G401.6 (cell line): ENCODE data around the gene FRAT1.
"Not testable (repeated sequence)": the region's sequence is repeated elsewhere in the genome, so short reads cannot be mapped to it uniquely, and the experiment has no call there.

Experiments
- FAIRE-seq: peaks from 2 replicates; lab custom pipeline; 2012; peaks lifted over from hg19 to GRCh38; lab: Jason Lieb, UNC

Gene FRAT1, protein sequence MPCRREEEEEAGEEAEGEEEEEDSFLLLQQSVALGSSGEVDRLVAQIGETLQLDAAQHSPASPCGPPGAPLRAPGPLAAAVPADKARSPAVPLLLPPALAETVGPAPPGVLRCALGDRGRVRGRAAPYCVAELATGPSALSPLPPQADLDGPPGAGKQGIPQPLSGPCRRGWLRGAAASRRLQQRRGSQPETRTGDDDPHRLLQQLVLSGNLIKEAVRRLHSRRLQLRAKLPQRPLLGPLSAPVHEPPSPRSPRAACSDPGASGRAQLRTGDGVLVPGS

DNA sequence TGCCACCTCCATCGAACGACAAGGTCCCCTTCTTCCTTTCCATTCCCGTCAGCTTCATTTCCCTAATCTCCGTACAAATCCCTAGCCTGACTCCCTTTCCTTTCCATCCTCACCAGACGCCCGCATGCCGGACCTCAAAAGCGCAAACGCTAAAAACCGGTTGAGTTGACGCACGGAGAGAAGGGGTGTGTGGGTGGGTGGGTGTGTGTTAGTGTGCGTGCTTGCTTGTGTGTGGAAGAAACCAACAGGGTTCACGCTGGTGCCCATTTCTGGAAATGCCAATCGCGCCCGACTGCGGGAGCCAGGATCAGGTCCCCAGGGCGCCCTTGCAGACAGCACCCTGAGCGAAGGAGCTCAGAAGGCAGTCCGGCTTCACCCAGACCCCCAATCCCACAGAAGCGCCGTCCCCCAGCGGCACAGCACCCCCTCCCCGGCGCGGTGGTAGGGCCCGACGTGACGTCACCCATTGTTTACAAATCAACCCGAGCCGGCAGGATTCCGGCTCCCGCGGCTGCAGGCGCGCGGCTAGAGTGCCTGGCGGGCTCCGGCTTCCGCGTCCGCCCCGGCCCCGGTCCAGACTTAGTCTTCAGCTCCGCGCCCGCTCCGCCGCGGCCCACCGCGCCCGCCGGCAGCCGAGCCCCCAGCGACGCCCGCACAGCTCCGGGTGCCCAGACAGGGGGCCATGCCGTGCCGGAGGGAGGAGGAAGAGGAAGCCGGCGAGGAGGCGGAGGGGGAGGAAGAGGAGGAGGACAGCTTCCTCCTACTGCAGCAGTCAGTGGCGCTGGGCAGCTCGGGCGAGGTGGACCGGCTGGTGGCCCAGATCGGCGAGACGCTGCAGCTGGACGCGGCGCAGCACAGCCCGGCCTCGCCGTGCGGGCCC lies at the start of gene FRAT1:
Gene FRAT1 (plus strand): TSS at position 500 of the 880 bp plus-strand sequence. CDS start 183 bp downstream, at position 683.
- no peak for FAIRE-seq

DNA sequence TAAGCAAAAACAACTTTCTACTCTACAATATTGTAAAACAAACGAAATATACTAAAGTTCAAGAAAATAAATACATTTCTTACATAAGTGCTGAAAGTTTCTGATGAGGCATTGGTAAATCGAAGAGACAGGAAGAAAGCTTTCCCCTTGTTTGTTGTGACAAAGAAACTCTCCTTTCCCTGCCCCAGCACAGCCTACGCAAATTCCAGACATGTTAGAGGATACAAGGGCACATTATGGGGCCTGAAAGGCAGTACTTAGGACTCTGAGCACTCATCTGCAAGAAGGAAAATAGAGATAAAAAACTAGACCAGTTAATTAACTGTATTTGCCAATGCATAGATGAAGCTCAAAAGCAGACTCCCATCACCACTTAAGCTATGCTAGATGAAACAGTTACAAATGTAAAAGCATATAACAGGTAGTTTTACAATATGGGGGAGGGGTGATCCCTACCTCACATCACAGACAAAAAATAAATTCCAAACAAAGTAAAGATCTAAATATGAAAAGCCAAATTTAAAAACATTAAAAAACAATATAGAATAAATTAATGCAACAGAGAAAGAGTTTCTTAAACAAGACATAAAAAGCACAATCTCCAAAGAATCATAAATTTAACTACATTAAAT lies 48.4 kb upstream of the FRAT1 start:
- FAIRE-seq, result no peak

DNA sequence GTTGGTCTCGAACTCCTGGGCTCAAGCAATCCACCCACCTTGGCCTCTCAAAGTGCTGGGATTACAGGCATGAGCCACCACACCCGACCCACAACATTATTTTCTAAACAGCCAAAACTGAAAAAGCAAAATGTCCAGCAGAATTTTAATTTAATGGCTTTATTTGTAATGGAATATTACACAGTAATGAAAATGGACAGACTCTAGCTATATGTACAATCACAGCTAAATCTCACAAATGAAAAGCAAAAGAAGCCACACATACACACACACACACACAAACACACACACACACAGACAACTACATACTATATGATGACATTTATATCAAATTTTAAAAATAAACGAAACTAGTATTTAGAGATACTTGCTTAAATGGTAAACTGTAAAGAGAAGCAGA lies 45.4 kb upstream of the FRAT1 start:
- no peak for FAIRE-seq

DNA sequence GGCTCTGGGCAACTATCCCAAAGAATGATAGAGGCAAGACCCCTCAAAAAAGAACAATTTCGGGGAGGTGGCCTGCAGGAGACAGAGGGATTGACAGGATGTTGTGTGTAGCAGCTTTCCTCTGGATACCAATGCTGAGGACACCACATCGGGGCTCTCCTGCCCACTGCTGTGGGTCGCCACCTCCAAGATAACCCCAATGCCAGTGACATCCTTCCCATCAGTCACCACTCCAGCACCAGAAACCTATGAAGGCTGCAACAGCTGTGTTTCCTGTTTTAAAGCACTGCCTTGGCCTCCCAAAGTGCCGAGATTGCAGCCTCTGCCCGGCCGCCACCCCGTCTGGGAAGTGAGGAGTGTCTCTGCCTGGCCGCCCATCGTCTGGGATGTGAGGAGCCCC lies 44.2 kb upstream of the FRAT1 start:
- FAIRE-seq, result no peak

DNA sequence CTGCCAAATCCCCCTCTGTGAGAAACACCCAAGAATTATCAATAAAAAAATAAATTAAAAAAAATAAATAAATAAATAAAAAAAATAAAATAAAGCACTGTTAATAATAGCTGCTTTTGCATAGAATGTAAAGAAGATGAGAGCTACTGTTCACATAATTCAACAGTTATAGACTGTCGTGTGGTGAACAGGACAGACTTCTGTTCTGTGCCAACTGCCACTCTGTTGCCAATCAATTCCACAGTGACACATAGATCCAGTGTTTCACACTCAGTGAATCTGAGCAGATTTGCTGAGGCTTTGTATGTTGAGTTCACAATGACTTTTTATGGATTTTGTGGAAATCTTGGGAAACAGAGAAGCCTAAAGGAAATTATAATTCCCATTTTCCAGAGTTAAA lies 41.5 kb upstream of the FRAT1 start:
- FAIRE-seq, result no peak

DNA sequence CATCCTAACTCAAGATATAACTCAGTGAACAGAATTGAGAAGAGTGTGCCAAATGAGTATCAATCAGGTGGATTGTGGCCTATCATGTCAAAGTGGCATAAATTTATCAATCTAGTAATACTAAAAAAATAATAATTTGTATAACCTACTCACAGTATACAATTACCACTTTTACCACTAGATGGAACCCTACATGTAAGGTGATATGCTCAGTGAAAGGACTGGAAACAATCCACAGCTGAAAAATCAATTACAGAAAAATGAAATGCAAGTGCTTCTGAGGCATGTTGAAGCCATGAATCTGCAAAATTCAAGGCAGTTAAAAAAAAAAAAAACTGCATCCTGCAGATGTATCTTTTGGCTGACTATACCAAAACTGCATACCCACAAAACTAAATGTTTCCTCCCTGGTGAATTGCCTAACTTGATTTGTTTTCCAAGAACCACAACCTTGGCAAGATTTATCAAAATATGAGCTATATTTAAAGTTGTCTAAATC lies 40.5 kb upstream of the FRAT1 start:
- peak; percentile 91 for FAIRE-seq

DNA sequence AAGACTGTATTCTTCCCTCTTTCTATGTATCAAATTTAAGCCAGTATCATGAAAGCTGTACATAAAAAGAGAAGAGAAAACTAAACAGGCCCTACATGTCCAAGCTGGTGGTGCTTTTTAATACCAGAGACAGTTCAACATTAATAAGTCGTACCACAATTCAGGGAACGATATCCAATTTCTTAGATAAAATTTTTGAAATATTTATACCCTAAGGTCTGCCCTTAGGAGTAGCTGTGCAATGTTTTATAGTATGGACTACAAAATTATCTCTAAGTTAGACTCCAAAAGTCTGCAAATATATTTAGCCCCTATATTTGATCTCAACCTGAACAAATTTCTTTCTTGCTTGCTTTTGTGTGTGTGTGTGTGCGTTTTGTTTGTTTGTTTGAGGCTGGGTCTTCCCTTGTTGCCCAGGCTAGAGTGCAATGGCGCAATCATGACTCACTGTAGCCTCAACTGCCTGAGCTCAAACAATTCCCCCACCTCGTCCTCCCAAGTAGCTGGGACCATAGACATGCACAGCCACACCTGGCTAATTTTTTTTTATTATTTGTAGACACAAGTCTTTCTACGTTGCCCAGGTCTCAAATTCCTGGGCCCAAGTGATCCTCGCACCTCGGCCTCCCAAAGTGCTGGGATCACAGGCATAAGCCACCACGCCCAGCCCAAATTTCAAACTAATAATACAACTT lies 39.8 kb upstream of the FRAT1 start:
- no peak for FAIRE-seq

DNA sequence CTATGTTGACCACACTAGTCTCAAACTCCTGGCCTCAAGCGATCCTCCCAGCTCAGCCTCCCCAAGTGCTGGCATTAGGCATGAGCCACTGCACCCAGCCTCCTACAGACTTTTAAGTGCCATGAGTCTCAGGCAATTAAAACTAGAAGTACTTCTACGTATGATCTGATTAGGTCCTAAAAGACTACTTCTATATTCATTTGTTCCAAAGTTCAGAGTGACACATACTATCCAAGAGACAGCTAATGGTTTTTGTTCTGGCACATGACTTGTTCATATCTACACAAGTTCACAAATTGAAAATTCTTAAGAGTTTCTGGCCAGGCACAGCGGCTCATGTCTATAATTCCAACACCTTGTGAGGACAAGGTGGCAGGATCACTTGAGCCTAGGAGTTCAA lies 38.3 kb upstream of the FRAT1 start:
- FAIRE-seq, result no peak

DNA sequence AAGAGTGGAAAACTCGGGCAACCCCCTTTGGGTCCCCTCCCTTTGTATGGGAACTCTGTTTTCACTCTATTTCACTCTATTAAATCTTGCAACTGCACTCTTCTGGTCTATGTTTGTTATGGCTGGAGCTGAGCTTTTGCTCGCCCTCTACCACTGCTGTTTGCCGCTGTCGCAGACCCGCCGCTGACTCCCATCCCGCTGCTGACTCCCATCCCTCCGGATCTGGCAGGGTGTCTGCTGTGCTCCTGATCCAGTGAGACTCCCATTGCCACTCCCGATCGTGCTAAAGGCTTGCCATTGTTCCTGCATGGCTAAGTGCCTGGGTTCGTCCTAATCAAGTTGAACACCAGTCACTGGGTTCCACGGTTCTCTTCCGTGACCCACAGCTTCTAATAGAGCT lies 29.0 kb upstream of the FRAT1 start:
- not testable (repeated sequence) for FAIRE-seq

DNA sequence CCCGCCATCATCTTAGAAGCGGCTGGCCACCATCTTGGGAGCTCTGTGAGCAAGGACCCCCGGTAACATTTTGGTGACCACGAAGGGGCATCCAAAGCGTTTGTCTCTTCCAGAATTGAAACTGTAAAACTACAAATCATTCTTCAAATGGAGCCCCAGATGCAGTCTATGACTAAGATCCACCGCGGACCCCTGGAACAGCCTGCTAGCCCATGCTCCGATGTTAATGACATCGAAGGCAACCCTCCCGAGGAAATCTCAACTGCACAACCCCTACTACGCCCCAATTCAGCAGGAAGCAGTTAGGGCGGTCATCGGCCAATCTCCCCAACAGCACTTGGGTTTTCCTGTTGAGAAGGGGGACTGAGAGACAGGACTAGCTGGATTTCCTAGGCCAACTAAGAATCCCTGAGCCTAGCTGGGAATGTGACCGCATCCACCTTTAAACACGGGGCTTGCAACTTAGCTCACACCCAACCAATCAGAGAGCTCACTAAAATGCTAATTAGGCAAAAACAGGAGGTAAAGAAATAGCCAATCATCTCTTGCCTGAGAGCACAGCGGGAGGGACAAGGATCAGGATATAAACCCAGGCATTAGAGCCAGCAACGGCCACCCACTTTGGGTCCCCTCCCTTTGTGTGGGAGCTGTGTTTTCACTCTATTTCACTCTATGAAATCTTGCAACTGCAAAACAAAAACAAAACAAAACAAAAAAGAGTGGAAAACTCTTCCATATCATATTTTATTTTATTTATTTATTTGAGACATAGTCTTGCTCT lies 28.3 kb upstream of the FRAT1 start:
- not testable (repeated sequence) for FAIRE-seq

DNA sequence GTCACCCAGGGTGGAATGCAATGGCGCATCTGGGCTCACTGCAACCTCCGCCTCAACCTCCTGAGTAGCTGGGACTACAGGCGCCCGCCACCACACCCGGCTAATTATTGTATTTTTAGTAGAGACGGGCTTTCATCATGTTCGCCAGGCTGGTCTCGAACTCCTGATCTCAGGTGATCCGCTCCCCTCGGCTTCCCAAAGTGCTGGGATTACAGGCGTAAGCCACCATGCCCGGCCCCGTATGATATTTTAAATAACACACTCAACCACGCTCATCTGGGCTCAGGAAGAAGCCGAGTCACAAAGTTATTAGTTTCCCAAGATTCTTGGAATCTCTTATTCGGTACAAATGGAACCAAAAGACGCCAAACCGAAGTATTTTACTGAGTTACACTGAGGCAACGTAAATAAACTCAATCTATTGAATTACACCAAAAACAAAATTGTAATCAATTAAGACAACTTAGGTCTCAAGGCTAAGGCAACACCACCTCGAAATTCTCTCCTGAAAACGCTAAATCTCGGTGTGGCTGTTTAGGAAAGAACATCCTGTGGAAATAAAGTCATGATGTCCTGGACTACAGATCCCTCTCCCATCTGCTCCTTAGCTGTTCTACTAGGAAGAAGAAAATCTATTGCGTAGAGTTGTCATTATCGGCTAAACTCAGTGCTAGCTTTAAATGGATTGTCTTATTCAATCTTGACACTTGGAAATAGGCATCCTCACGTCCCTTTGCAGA lies 27.5 kb upstream of the FRAT1 start:
- FAIRE-seq, result no peak

DNA sequence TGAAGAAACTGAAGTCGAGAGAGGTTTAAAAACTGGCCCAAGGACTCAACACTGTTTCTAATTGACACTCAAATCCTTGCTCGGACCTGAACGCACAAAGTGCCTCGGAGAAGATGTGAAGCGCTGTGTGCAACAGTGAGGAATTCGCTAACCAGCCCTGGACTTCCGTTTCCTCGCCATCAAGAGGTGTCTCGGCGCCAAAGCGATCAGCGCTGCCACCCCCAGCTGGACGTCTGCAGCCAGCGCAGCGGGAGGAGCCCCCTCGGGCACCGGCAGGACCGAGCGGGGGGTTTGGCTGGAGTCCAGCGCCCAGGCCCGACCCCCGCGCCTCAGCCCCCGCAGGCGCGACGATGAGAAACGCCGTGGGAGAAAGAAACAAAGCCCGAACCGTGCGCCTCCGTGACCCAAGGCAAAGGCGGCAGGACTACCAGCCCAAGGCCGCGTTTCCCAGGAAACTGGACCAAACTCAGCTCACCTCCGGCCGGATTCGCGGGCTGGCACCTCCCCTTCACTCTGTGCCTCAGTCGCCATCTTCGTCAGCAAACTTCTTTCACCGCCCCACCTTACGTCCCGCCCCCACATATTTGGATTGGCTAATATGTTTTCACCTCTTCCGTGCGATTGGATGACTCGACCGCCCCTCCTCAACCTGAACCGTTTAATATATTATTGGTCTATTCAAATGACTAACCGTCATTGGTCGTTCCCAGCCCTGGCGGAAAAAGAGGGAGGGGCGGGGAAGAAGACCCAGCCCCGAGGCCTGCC lies 26.8 kb upstream of the FRAT1 start, which contains the start of gene ARHGAP19:
Gene ARHGAP19 (minus strand): TSS at position 541 of the 765 bp plus-strand sequence. CDS start 10 bp downstream, at position 531.
- peak; percentile 99 for FAIRE-seq

DNA sequence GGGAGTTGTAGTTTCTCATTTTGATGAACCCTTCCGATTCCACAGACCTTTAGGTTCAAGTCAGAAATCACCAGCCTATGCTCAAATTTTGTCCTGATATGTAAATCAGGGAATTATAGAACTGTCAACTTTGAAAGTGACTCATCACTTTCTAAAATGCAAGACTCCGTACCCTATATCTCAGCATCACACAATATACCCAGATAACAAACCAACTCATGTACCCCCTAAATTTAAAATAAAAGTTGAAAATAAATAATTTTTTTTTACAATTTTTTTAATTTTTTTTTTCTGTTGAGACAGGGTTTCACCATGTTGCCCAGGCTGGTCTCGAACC lies 26.2 kb upstream of the FRAT1 start:
- no peak for FAIRE-seq

DNA sequence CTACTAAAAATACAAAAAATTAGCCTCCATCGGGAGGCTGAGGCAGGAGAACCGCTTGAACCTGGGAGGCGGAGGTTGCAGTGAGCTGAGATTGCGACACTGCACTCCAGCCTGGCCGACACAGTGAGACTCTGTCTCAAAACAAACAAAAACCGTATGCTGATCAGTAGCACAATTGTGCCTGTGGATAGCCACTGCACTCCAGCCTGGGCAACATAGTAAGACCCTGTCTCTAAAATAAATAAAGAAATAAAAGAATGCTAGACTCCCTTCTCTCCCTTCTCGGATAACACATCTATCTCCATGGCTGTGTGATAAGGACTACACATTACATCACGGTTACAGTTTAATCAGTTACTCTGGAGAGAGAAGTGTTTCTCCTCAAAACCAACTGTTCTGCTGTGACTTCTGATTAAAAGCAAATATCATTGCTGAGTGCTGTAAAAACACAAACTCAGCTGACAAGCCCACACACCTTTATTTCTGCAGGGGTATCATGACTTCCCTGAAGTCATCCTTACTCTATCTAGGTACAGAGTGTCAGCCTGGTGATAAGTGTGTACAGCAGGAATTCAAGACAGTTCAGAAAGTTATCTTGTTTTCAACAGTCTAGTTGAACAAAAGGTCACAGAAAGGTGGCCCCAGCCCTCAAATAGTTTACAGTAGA lies 21.4 kb upstream of the FRAT1 start:
- no peak for FAIRE-seq

DNA sequence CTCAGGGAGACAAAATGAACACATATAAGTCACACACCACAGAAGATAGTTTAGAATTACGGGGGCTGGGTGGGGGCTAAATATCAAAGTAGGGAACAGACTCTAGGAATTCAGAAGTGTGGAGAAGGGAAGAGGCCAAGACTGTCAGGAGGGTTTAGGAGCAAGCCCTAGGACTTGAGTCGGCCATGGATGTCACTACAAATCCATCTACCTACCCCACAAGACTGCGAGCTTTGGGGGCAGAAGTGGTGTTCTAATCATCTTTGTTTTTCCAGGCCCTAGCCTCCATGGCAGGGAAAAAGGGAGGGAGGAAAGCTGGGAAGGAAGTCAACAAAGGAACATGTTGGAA lies 20.9 kb upstream of the FRAT1 start:
- no peak for FAIRE-seq

DNA sequence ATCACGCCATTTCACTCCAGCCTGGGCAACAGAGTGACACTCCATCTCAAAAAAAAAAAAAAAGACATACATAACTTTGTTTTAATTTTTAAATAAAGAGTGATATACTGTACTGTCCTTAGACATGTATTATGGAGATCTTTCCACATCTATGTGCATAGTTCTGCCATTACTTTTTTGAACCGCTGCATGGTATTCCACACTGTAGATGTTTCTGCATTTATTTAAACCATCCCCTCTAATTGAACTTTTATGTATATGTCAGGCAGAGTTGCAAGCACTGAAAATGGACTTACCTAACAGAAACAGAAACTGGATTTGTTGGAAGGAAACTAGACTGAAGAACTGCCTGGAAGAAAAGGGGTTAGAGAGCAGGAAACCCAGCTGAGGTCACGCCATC lies 18.1 kb upstream of the FRAT1 start:
- no peak for FAIRE-seq

DNA sequence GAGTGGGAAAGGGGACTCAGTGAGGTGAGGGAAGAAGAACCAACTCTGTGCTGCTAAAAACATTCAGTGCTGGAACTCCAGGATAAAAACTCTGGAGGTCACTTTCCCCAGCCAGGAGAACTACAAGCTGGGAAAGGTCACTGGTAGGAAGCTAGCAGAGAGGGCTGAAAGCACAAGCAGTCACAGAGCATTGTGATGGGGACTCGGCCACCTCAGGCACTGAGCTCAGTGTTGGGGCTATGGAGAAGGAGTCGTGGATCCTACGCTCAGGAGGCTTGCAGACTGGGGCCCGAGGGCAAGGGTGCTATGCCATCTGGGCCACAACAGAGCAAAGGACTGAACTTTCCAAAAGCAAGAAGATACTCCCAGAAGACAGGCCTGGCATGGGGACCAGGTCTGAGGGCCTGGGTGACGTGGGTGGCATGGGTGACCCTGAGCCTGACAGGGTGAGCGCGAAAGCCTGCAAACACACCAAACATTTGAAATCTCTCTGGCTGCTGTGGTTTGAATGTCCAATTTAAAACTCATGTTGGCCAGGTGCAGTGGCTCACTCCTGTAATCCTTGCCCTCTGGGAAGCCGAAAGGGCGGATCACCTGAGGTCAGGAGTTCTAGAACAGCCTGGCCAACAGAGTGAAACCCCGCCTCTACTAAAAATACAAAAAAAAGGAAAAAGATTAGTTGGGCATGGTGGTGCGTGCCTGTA lies 16.8 kb upstream of the FRAT1 start:
- FAIRE-seq, result no peak

DNA sequence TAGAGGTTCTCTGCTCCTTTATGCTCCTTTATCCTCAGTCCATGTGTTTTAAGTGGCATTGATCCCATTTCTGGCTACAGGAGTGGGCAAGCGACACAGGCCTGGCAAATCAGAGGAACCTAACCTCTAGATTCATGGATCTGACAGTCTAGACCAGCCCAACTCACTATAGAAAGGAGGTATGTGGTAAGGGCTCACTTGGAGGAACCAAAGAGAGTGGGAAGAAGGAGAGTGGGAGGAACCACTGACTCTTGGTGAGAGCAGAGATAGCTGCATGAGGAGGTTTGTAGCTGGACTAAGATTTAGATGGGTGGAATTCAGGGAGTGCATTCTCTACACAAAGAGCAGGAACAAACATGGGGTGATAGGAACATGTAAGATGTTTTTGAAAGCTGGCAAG lies 11.6 kb upstream of the FRAT1 start:
- no peak for FAIRE-seq
